Kidney tubule cell (primary cell): ENCODE results near the gene LCNL1.
A peak's percentile ranks its signal among the peaks of the same experiment; 100 is the strongest.
"Not testable (repeated sequence)": the region's sequence is repeated elsewhere in the genome, so short reads cannot be mapped to it uniquely, and the experiment has no call there.

Source experiments
- DNase-seq: peaks from one replicate; pipeline ENCODE4 v3.0.0-alpha.2; 2018; ENCODE audit warnings: low spot score

Gene LCNL1

DNA sequence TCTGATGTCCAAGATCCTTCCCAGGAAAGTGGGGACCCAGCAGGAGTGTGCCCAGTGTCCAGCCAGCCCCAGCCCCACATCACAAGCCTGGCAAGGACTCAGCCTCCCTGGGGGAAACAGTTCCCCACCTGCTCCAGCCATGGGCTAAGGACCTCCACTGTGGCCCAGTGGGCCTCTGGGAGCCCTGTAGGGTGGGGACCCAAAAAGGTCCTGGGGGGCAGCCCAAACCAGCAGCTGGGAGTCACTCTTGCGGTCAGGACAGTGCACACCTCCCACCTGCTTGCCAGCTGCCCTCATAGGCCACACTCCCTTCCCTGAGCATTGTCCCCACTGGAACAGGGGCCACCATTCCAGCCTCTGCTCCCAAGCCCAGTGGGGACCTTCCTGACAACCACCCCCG is 43.6 kb downstream of the LCNL1 start:
- DNase-seq: no peak

DNA sequence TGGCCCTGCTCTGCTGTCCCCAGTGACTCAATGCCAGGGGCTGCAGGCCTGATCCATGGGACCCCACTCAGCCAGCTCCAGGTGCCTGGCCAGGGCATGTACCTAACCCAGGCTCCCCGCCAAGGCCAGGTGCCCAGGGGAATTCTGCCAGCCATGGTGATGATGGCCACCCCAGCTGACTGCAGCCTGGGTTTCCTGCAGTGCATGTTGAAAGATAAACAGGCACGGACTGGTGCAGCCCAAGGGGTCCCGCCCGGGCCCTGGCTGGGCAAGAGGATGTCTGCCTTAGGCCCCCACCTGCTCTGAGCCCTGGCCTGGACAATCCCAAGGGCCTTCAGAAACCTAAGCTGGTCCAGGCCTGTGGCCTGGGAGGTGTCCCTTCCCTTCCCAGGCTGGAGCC is 44.0 kb downstream of the LCNL1 start:
- DNase-seq: no peak

DNA sequence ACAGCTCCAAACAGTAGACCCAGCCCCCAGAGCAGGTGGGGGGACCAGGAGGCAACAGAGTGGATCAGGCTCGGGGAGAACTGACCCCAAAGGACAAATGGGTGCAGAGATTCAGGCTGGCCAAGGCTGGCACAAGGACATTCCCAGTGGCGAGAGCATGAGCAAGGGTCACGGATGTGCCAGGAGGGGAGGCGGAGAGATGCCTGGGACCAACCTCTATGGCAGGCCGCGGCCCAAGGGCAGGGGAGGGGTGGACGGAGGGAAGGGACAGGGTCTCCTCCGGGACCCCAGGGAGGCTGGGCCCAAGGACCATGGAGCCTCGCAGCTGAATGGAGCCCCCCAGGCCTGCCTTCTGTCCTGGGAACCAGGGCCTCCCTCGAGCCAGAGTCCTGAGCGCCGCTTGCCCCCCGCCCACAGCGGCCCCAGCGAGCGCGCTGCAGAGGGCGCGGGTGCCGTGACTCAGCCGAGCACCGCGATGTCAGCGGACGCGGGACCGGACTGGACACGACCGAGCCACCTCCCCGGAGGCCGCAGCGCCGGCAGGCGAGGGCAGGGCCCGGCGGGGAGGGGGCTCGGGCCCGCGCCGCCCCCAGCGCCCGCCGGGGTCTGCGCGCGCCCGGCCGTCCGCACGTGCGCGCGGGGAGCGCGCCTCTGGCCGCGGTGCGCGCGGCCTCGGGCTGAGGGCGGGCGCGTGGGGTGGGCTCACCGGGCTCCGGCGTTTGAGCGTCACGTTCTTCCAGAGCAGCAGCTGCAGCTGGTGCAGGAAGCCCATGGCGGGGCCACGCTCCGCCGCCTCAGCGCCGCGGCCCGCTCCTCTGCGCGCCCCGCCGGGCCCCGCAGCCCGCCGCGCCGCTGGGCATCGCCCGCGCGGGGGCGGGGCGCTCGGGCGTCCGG is 44.8 kb downstream of the LCNL1 start, which contains the start of gene ABCA2:
ABCA2 (minus strand) TSS at position 869 of the 894 bp plus-strand sequence; CDS start at position 772, 97 bp downstream.
- DNase-seq: no peak

DNA sequence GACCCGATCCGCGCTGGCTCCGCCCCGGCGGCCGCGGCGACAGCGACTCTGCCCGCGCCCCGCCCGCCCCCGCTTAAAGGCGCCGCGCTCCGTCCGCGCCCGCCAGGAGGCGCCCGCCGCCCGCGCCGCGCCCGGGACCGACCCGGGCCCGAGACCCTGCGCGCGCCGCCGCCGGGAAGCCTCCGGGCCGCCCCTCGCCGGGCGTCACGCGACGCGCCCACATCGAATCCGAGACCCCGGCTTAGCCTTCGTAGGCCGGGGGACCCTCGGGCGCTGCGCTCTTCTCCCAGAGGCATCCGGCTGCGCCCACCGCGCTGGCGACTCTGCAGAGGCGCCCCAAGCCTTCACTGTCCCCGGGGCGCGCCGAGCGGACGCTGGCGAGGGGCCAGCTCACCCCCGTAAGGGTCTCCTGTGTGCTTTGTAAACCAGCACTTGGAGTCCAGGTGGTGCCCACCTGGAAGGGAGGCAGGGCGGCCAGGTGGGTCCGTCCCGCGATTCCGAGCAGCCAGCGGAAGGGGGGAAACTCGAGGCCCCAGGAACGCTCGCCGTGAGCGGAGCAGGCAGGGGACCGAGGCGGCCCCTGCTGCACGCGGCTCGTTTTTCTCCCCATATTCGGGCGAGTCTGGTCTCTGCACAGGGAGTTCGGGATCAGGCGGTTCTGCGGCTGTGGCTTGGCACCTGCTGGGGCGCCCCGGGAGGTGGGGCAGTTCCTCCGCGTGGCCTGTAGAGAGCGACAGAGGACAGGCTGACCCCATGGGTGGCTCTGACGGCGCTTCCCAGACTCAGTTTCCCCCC is 45.7 kb downstream of the LCNL1 start:
- peak; percentile 59 for DNase-seq

DNA sequence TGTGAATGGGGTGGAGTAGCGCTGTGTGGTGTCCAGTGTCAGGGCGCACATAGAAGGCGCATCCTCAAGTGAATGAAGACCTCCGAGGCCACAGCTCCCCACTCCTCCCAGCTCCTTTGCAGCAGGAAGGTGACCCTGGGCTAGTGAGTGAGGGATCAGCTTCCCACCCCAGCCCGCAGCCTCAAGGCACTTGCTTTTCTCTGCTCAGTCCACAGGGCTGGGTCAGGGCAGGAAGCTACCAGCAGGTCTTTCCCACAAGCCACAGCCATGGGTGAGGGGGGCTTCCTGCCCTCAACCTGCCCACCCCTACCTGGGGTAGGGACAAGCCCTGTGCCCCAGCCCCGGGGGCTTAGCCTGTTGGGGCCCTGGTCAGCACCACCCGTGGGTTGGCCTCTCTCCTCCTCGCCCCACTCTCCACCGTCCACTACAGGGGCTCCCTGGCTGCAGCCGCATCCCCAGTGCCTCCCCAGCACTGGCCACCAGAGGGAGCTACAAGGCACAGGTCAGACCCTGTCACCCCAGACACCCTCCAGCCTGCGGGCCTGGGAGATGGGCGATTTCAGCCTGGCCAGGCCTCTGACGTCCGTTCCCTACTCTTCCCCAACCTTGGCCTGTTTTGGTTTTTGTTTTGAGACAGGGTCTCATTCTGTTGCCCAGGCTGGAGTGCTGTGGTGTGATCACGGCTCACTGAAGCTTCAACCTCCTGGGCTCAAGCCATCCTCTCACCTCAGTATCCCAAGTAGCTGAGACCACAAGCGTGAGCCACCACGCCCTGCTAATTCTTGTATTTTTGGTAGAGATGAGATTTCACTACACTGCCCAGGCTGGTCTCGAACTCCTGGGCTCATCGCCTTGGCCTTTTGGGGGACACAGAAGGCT is 46.5 kb downstream of the LCNL1 start:
- peak; percentile 63 for DNase-seq

DNA sequence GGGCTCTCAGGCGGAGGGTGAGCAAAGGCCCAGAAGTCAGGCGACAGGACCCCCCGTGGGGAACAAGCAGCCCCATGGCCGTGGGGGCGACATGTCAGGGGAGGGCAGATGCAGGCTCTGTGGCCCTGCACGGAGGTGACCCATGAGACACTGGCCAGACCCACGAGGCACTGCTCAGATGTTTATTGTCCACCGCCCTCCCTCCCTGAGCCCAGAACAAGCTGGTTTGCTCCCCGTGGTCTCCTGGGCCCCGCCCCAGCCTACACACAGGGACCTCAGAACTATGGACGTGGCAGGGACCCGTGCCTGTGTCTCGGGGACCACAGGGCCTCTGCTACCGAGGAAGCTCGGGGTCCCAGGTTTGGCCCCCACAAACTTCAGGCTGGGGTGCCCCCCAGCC is 47.2 kb downstream of the LCNL1 start:
- DNase-seq: no peak

DNA sequence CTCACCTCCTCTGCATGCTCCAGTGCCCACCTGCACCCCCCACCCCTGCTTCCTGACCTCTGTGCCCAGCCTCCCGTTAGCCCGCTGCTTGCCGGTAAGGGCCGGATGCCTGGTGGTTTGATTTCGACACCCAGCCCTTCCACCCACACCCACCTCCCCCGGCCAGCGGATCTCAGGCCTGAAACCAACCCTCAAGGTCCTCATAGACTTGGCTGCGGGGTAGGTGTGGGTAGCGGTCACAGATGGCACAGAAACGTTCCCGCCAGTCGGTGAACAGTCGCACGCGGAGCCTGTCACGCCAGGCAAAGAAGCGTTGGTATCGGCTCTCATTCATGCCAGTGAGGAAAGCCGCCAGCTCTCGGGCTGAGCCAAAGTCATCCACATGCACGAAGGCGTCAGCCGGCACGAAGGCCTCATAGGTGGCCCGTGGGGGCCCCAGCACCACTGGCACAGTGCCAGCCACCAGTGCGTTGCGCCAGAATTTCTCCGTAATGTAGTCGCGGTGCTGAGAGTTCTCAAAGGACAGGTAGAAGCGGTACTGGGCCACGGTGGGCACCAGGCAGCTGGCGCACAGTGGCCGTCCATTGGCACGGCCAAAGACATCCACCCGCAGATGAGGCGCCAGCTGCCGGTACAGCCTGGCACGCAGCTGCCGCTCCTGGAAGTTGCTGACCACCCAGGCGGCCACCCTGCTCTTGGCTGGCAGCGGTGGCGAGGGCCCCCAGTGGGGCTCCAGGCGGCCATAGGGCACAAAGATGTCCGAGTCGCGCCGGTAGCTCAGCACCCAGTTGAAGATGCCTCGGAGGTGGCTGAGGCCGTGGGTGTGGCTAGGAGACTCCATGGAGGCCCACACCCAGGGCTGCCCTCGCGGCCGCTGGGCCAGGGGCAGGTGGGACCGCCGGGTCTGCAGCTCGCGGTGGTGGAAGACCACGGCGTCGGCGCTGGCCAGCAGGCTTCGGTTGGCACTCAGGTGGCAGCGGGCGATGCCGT is 48.0 kb downstream of the LCNL1 start:
- no peak for DNase-seq

DNA sequence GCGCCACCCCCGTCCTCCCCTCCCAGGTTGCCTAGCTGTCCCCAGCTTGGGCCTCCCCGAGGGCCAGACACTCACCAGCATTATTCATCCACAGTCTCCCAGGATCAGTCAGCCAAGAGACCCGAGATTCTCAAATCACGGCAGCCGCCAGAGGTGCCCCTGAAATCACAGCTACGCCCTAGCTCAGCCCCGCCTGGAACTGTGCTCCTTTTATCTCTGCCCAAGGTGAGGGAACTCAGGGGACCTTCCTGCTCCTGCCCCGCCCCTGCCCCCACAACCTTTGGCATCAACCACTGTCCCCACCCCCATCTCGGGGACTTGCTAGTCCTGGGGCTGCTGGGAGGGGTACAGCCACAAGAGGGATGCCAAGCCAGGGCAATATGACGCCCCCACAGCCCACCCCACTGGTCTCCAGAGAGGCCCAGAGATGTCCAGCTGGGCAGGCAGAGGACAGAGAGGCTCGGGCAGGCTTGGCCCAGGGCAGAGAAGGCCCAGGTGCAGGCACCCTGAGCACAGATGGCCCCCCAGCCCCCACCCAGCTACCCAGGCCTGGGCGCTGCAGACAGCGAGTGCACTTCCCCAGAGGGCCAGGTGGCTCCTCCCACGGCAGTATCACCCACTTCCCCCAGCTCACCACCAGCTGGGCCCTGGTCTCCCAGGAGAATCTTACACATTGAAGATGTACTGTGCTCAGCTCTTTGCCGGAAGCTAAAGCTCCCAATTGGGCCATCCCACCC is 49.3 kb downstream of the LCNL1 start, which contains the start of gene FUT7:
FUT7 (minus strand) TSS at position 185 of the 737 bp plus-strand sequence; CDS start at position 88, 97 bp downstream.
- DNase-seq: no peak

DNA sequence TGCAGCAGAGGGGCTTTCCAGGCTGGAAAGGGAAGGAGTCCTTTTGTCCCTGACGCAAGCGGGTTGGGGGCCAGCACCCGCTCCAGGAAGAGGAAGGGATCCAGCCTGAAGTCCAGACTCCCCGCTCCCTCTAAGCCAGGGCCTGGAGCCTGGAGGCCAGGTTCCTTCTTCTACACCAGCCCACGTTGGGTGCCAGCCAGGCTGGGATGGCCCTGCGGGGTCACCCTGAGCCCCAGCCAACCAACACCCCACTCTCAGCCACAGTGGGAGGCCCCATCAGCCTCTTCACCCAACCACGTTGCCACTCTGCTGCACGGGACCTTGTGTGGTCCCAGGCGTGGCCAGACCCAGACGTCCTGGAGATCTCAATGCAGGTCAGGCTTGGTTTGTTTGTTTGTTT is 50.1 kb downstream of the LCNL1 start:
- no peak for DNase-seq

DNA sequence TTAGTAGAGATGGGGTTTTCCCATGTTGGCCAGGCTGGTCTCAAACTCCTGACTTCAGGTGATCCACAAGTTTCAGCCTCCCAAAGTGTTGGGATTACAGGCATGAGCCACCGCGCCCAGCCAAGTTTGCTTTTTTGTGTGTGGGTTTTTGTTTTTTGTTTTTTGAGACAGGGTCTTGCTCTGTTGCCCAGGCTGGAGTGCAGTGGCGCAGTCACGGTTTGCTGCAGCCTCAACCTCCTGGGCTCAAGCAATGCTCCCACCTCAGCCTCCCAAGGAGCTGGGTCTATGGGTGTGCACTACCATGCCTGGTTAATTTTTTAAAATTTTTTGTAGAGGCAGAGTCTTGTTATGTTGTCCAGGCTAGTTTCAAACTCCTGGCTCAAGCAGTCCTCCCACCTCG is 50.7 kb downstream of the LCNL1 start:
- not testable (repeated sequence) for DNase-seq

DNA sequence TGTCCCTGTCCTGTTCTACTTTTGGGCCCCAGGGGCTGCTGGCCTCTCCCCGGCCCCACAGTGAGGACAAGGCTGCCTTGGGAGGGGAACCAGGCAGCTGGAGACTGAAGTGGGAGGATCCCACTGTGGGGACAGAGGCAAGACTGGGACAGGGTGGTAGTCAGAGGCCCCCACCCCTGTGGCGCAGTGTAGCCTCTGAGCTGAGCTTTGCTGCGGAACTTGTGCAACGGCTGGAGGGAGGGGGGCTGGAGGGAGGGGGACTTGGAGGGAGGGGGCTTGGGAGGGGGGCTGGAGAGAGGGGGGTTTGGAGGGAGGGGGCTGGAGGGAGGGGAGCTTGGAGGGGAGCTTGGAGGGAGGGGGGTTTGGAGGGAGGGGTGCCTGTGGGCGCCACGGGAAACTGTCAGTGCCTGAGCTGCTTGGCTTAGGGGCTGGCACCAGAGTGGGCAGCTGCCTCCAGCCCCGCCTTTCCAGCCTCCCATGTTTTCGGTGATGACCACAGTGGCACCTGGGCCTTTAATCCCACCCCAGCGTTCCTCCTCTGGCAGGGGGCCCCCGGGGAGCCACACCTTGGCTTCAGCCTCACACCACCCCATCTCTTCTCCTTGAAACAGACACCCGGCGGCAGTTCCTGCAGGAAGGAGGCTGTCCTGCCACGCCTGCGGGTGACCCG is 51.4 kb downstream of the LCNL1 start:
- DNase-seq: no peak

DNA sequence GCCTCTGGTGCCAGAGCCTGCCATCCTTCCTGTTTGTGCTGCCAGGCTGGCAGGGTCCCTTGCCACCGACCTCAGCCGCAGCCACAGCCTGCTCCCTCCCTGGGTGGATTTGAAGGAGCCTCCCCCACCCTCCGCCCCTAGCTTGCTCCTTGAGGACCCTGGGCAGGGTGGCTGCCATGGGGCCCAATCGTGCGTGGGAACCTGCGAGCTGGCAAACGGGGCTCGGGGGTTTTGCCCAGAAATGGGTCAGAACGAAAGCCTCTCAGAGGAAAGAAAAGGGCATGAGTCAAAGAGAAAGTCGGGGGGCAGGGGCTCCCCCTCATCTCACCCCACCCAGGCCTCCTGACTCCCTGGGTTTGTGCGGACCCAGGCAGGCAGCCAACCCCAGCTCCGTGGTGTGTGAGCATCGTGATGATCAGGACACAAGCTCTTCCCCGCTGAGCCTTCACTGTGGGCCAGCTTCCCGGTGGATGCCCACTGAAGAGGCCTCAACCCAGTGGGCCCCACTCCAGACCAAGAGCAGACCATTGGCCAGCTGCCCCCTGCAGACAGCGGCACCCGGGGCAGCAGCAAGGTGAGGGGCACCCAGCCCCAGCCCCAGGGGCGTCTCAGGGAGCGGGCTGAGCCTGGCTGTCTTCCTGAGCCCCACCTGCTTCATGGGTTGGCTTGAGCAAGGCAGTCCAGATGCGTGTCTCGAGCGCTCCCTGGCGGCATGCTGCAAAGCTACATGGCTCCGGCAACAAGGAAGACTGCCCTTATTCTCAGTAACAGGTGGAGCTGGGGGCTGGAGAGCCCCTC is 52.1 kb downstream of the LCNL1 start:
- DNase-seq: peak; percentile 79
